Small intestine (tissue), 7 donors: ENCODE results near the gene BMPR1A. TPM values are rescaled to one million over a fixed set of nuclear protein-coding genes. Genes with fewer than 3 reads are reported as not detected.
A peak's percentile ranks its signal among the peaks of the same experiment; 100 is the strongest.

Experiments
- DNase-seq, 2 donors: peaks; one replicate each; pipeline versions ENCODE4 v3.0.0 to v3.0.0-alpha.2; 2013
- FAIRE-seq: peaks from 2 replicates; lab custom pipeline; 2012; peaks lifted over from hg19 to GRCh38; lab: Jason Lieb, UNC
- H3K27ac ChIP-seq, 3 donors: one replicate each; pipeline ENCODE4 v1.5.1; 2013; ENCODE audit warnings: low read length in 2 of 3, mild to moderate bottlenecking in 2 of 3, control low read depth in 1 of 3, inconsistent platforms in 1 of 3, low read depth in 1 of 3, moderate library complexity in 1 of 3
- H3K27me3 ChIP-seq, 3 donors: one replicate each; pipeline ENCODE4 v1.6.1; 2013; ENCODE audit warnings: low read length in 3 of 3, inconsistent platforms in 1 of 3; ENCODE audit not compliant: control insufficient read depth in 3 of 3, insufficient read depth in 3 of 3
- H3K36me3 ChIP-seq, 3 donors: one replicate each; pipeline ENCODE4 v1.6.1; 2013; ENCODE audit warnings: low read length in 3 of 3, inconsistent platforms in 1 of 3, low read depth in 1 of 3, mild to moderate bottlenecking in 1 of 3, moderate library complexity in 1 of 3; ENCODE audit not compliant: control insufficient read depth in 3 of 3, insufficient read depth in 2 of 3
- H3K4me1 ChIP-seq, 3 donors: one replicate each; pipeline ENCODE4 v1.6.1; 2013; ENCODE audit warnings: low read length in 2 of 3, inconsistent platforms in 1 of 3, low read depth in 1 of 3, mild to moderate bottlenecking in 1 of 3, moderate library complexity in 1 of 3; ENCODE audit not compliant: control insufficient read depth in 3 of 3, insufficient read depth in 2 of 3
- H3K4me3 ChIP-seq, 3 donors: one replicate each; pipeline ENCODE4 v1.5.1; 2013; ENCODE audit warnings: low read length in 3 of 3, control low read depth in 1 of 3, inconsistent platforms in 1 of 3, low read depth in 1 of 3, mild to moderate bottlenecking in 1 of 3, moderate library complexity in 1 of 3
- H3K9me3 ChIP-seq, 2 donors: one replicate each; pipeline ENCODE4 v1.6.1; 2013; ENCODE audit warnings: low read depth in 1 of 2, low read length in 1 of 2; ENCODE audit not compliant: control insufficient read depth in 2 of 2, insufficient read depth in 1 of 2
- WGBS, 3 donors: extraction: QIAGEN DNeasy Blood & Tissue Kit; methylation state at CpG; one replicate each; pipeline ENCODE4 v1.1.7; 2013; 5-methylcytosine and 5-hydroxymethylcytosine counted together
- polyA plus RNA-seq, 4 donors: library from polyadenylated mRNA; stranded (reverse) in 3 of 4; unstranded in 1 of 4; fragments of 200-250 nt in 3 of 4; fragments of 120-200 nt in 1 of 4; gene quantifications; one replicate each; pipeline versions ENCODE4 v1.2.1 to v1.2.3, GENCODE V29; 2013
- donor health status: healthy with polysubstance abuse.
- donor health status: control.
- donor health status: control.
- donor health status: Bipolar disorder and iron deficiency.
- donor health status: healthy.

Gene BMPR1A
- polyA plus RNA-seq, 4 donors = 3.4 to 40.2 (median 9.8) TPM

GRCh38 chr10:86900955-86901354, 144.5 kb downstream of the BMPR1A start:
- DNase-seq = peak; percentile 5 to 41

DNA sequence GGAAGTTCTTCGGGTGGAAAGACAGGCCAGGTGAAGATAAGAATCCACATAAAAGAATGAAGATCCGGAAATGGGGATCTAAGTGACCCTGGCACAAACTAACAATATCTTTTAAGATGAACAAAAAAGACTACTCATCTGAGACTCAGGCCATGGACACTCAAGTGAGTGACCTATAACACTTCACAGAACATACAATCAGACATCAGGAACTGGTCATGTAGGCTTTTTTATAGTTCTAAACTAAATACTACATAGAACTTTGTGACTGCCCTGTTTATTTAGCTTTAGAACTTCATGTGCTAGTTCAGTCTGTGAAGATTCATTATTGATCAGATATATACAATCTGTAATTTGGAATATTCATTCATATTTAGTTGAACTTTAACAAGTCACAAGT, 148.2 kb downstream of the BMPR1A start:
- Histone ChIP-seq H3K4me3 (no peak overlapping the region), H3K36me3 (peaks cover 2 to 27% (median 7%) of the 10 kb centered on the region in 3 donors), H3K27me3 (no peaks in the 10 kb centered on the region), H3K9me3 (peaks cover 0 to 7% of the 10 kb centered on the region in 2 donors), H3K4me1 (peaks cover 0 to 9% (median 0%) of the 10 kb centered on the region in 3 donors), H3K27ac (no peak overlapping the region)
- 86 to 90% (median 90%) methylated on average over 2 of the region's 2 CpGs for WGBS, 3 donors
- FAIRE-seq (no peak), DNase-seq (no peak)

More at GRCh38 chr10:86900955-86901354, 144.5 kb downstream of the BMPR1A start:
- peaks cover 0 to 3% of the 10 kb centered on the region in 2 donors for H3K9me3 ChIP-seq
- peaks cover 2 to 18% (median 7%) of the 10 kb centered on the region in 3 donors for H3K36me3 ChIP-seq
- WGBS, 3 donors = 44 to 54% (median 54%) methylated on average over 2 of the region's 2 CpGs
- no peak for FAIRE-seq
- peaks cover 0 to 9% (median 0%) of the 10 kb centered on the region in 3 donors for H3K4me1 ChIP-seq
- no peaks in the 10 kb centered on the region for H3K27me3 ChIP-seq
- H3K4me3 ChIP-seq = no peak overlapping the region
- H3K27ac ChIP-seq = peak overlapping the region in 1 of 3 donors; percentile 9

GRCh38 chr10:86905429-86905828, 149.0 kb downstream of the BMPR1A start:
- FAIRE-seq = no peak

GRCh38 chr10:86914734-86915133, 158.3 kb downstream of the BMPR1A start:
- no peak overlapping the region for H3K27ac ChIP-seq
- H3K4me1 ChIP-seq = no peaks in the 10 kb centered on the region
- no peak overlapping the region for H3K4me3 ChIP-seq
- FAIRE-seq (no peak), DNase-seq (no peak)
- H3K9me3 ChIP-seq = no peaks in the 10 kb centered on the region
- 63 to 75% (median 69%) methylated on average over 1 of the region's 1 CpG for WGBS, 3 donors
- peaks cover 2 to 29% (median 11%) of the 10 kb centered on the region in 3 donors for H3K36me3 ChIP-seq
- no peaks in the 10 kb centered on the region for H3K27me3 ChIP-seq

More at GRCh38 chr10:86905429-86905828, 149.0 kb downstream of the BMPR1A start:
- DNase-seq = no peak
- H3K4me1 ChIP-seq = peaks cover 0 to 9% (median 0%) of the 10 kb centered on the region in 3 donors
- 87 to 100% (median 94%) methylated on average over 1 of the region's 1 CpG for WGBS, 3 donors
- no peaks in the 10 kb centered on the region for H3K27me3 ChIP-seq
- H3K27ac ChIP-seq = no peak overlapping the region
- no peak overlapping the region for H3K4me3 ChIP-seq
- peaks cover 0 to 7% of the 10 kb centered on the region in 2 donors for H3K9me3 ChIP-seq
- peaks cover 2 to 27% (median 7%) of the 10 kb centered on the region in 3 donors for H3K36me3 ChIP-seq

- Histone ChIP-seq H3K9me3 (no peaks in the 10 kb centered on the region), H3K27ac (peak overlapping the region in 1 of 3 donors; percentile 27), H3K27me3 (no peaks in the 10 kb centered on the region), H3K4me1 (no peaks in the 10 kb centered on the region), H3K4me3 (no peak overlapping the region), H3K36me3 (peaks cover 5 to 40% (median 15%) of the 10 kb centered on the region in 3 donors)
- DNase-seq (no peak), FAIRE-seq (no peak)
- WGBS, 3 donors = 64 to 79% (median 66%) methylated on average over 5 of the region's 5 CpGs
Measured at GRCh38 chr10:86918022-86918471, 161.6 kb downstream of the BMPR1A start.

DNA sequence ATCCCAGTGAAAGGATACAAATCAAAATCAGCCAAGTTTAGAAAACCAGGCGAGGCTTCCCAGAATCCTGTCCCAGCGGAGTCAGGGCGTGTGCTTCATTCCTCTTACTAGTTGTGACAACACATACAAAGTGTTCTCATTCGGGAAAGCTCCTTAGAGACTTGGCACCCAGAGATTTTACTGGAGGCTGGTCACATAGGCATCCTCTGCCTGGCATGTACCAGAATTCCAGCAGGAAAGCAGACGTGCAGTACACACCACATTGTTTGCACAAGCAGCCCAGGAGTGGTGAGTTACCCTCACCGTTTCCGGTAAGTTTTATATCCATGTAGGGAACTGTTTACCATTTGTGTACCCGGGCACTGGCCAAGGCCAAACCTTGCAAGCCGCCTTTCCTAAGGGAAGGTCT, 166.1 kb downstream of the BMPR1A start:
- 76 to 79% (median 77%) methylated on average over 9 of the region's 9 CpGs for WGBS, 3 donors
- H3K9me3 ChIP-seq = no peaks in the 10 kb centered on the region
- H3K27me3 ChIP-seq = no peaks in the 10 kb centered on the region
- peaks cover 5 to 27% (median 9%) of the 10 kb centered on the region in 3 donors for H3K36me3 ChIP-seq
- no peak for FAIRE-seq
- DNase-seq = no peak
- no peak overlapping the region for H3K27ac ChIP-seq
- no peaks in the 10 kb centered on the region for H3K4me1 ChIP-seq
- H3K4me3 ChIP-seq = no peak overlapping the region

DNA sequence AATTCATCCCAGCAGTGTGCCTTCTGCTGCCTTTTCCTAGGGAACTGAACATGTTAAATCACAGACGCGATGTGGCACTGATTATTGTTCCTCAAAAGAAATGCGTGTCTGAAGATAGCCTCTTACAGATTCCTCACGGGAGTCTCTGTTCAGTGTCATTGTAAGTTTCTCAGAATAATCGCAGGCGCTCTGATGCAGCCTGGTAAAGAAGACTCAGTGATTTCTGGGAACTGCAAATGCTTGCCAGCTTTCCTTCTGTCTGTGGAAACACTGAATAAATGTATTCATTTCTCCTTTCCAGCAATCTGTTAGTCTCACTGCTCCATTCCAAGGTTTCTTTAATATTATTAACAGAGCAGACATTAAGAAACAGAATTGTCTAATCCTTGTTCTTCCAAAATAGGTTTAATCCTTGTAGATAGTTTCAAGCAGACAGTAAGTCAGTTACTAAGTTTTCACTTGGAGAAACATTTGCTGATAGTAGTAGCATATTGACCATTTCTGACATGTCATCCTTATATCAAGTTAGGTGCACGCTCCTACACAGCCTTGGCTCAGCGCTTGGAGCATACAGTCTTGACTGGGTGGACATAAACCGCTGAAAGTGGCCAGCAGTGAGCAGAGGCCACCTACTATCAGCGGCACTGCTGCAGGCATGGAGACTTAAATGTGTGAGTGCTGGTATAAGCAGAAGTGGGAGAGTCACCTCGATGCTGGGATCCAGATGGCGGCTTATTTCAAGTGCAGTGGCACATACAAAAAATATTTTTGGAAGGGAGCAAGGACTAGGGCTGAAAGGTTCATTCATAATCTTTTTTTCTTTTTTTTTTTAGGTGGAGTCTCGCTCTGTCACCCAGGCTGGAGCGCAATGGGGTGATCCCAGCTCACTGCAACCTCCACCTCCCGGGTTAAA, 173.3 kb downstream of the BMPR1A start:
- no peak for FAIRE-seq

GRCh38 chr10:86931872-86932271, 175.5 kb downstream of the BMPR1A start:
- H3K27ac ChIP-seq = no peak overlapping the region
- H3K36me3 ChIP-seq = peaks cover 0 to 19% (median 5%) of the 10 kb centered on the region in 3 donors
- no peaks in the 10 kb centered on the region for H3K9me3 ChIP-seq
- H3K4me1 ChIP-seq = no peaks in the 10 kb centered on the region
- no peak for FAIRE-seq
- DNase-seq = no peak
- WGBS, 3 donors = 78 to 88% (median 85%) methylated on average over 1 of the region's 1 CpG
- H3K4me3 ChIP-seq = no peak overlapping the region
- H3K27me3 ChIP-seq = no peaks in the 10 kb centered on the region

More for the DNA sequence above, 173.3 kb downstream of the BMPR1A start:
- no peaks in the 10 kb centered on the region for H3K4me1 ChIP-seq
- no peaks in the 10 kb centered on the region for H3K9me3 ChIP-seq
- no peak overlapping the region for H3K4me3 ChIP-seq
- no peak for DNase-seq
- no peak overlapping the region for H3K27ac ChIP-seq
- H3K27me3 ChIP-seq = no peaks in the 10 kb centered on the region
- peaks cover 0 to 19% (median 5%) of the 10 kb centered on the region in 3 donors for H3K36me3 ChIP-seq
- WGBS, 3 donors = 87 to 93% (median 92%) methylated on average over 15 of the region's 15 CpGs
